ENCODE results near the gene DMPK.

DMPK gene

DNA sequence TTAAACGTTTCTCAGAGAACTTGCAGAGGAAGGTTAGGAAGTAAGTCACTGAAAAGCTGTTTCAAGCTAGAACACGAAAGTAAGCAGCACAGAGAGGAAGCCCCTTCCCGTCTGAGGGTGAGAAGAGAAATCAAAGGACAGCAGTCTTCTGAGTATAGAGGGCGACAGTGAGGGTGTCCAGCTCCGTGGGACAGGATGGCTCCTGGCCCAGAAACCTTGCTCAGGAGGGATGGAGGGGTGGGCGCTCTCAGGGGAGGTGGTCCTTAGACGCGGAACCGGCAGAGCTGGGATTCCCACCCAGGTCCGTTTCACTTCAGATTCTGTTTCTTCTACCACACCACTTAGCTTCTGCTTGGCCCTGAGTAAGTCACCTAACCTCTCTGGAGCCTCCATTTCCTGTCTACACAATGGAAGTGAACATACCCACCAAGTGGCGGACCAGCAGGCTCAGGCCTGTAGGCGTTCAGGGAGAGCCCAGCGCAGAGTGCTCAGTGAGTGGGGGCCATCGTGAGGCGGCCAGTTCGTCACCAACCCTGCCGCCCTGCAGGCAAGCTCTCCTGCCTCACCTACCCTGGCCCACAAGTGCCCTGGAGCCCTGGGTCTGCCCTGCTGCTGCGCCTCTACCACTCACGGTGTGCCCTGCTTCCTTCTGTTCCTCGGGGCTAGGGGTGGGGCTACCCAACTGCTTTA, 38.3 kb upstream of the DMPK start:
- in situ Hi-C loops (cut with MboI; ENCODE audit: low sequenced_read_pairs), result no loop called here
- Histone ChIP-seq H3K9me3 (no peaks in the 10 kb centered on the region), H3K36me3 (replicated peaks) (peaks cover 48% of the 10 kb centered on the region), H3K27me3 (ENCODE audit: low read depth) (no peaks in the 10 kb centered on the region), H3K4me3 (no peak overlapping the region), H3K4me1 (no peaks in the 10 kb centered on the region)
- DNase-seq (ENCODE audit: low spot score in 2 of 2), result no peak

DNA sequence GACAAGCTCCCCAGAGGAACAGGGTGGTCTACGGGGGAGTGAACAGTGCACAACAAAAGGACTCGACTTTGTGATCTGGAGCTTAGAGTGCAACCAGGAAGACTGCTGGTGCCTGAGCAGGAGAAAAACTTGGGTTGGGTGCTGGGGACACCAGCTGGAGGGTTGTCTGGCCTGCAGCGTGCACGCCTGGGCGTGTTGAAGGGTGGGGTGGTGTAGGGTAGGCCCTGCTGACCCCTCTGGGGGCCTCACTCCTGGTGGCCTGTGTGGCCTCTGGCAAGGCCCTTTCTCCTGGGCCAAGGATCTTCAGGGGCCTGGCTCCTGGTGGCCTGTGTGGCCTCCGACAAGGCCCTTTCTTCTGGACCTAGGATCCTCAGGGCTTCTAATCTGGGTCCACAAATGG, 37.5 kb upstream of the DMPK start:
- no peak overlapping the region for H3K4me3 ChIP-seq
- in situ Hi-C loops (cut with MboI; ENCODE audit: low sequenced_read_pairs), result no loop called here
- no peak for DNase-seq (ENCODE audit: low spot score in 2 of 2)
- no peaks in the 10 kb centered on the region for H3K9me3 ChIP-seq
- no peaks in the 10 kb centered on the region for H3K27me3 ChIP-seq (ENCODE audit: low read depth)
- peaks cover 40% of the 10 kb centered on the region for H3K36me3 ChIP-seq (replicated peaks)
- no peaks in the 10 kb centered on the region for H3K4me1 ChIP-seq

GRCh38 chr19:45817725-45818301, 35.5 kb upstream of the DMPK start:
- DNase-seq (ENCODE audit: low spot score in 2 of 2), result no peak
- peaks cover 26% of the 10 kb centered on the region for H3K36me3 ChIP-seq (replicated peaks)
- H3K27me3 ChIP-seq (ENCODE audit: low read depth), result no peaks in the 10 kb centered on the region
- H3K4me3 ChIP-seq, result no peak overlapping the region
- in situ Hi-C loops (cut with MboI; ENCODE audit: low sequenced_read_pairs), result no loop called here
- no peaks in the 10 kb centered on the region for H3K9me3 ChIP-seq
- H3K4me1 ChIP-seq, result no peaks in the 10 kb centered on the region

- peak; percentile 92 to 98 for DNase-seq (ENCODE audit: low spot score in 2 of 2)
- no peaks in the 10 kb centered on the region for H3K9me3 ChIP-seq
- in situ Hi-C loops (cut with MboI; ENCODE audit: low sequenced_read_pairs), result no loop called here
- H3K27me3 ChIP-seq (ENCODE audit: low read depth), result no peaks in the 10 kb centered on the region
- no peak overlapping the region for H3K4me3 ChIP-seq
- no peaks in the 10 kb centered on the region for H3K4me1 ChIP-seq
- H3K36me3 ChIP-seq (replicated peaks), result peaks cover 20% of the 10 kb centered on the region
Observed at GRCh38 chr19:45817010-45817724, 34.9 kb upstream of the DMPK start.

- in situ Hi-C loops (cut with MboI; ENCODE audit: low sequenced_read_pairs), result no loop called here
Observed at GRCh38 chr19:45816236-45817009, 34.1 kb upstream of the DMPK start.

GRCh38 chr19:45815481-45816216, 33.4 kb upstream of the DMPK start:
- Histone ChIP-seq H3K36me3 (replicated peaks) (peaks cover 18% of the 10 kb centered on the region), H3K4me1 (no peaks in the 10 kb centered on the region), H3K9me3 (no peaks in the 10 kb centered on the region), H3K27me3 (ENCODE audit: low read depth) (no peaks in the 10 kb centered on the region), H3K4me3 (no peak overlapping the region)
- in situ Hi-C loops (cut with MboI; ENCODE audit: low sequenced_read_pairs), result no loop called here
- DNase-seq (ENCODE audit: low spot score in 2 of 2), result no peak

More at GRCh38 chr19:45816236-45817009, 34.1 kb upstream of the DMPK start:
- DNase-seq (ENCODE audit: low spot score in 2 of 2), result no peak
- no peaks in the 10 kb centered on the region for H3K9me3 ChIP-seq
- no peaks in the 10 kb centered on the region for H3K27me3 ChIP-seq (ENCODE audit: low read depth)
- no peak overlapping the region for H3K4me3 ChIP-seq
- H3K4me1 ChIP-seq, result no peaks in the 10 kb centered on the region
- H3K36me3 ChIP-seq (replicated peaks), result peaks cover 20% of the 10 kb centered on the region

- in situ Hi-C loops (cut with MboI; ENCODE audit: low sequenced_read_pairs), result no loop called here
- H3K4me1 ChIP-seq, result no peaks in the 10 kb centered on the region
- H3K27me3 ChIP-seq (ENCODE audit: low read depth), result no peaks in the 10 kb centered on the region
- no peaks in the 10 kb centered on the region for H3K9me3 ChIP-seq
- DNase-seq (ENCODE audit: low spot score in 2 of 2), result no peak
- H3K36me3 ChIP-seq (replicated peaks), result peaks cover 11% of the 10 kb centered on the region
- no peak within 1 kb of the TSS for H3K4me3 ChIP-seq
Observed at GRCh38 chr19:45814851-45815480, 32.7 kb upstream of the DMPK start, which contains the start of gene RSPH6A. Gene RSPH6A (minus strand): TSS chr19:45815308. CDS start chr19:45815176, 132 bp downstream.

- peaks cover 6% of the 10 kb centered on the region; the same call in 1 of the 2 replicates for H3K36me3 ChIP-seq (replicated peaks)
- H3K4me3 ChIP-seq, result no peak overlapping the region
- H3K27me3 ChIP-seq (ENCODE audit: low read depth), result no peaks in the 10 kb centered on the region
- H3K9me3 ChIP-seq, result no peaks in the 10 kb centered on the region
- H3K4me1 ChIP-seq, result no peaks in the 10 kb centered on the region
- in situ Hi-C loops (cut with MboI; ENCODE audit: low sequenced_read_pairs), result no loop called here
- DNase-seq (ENCODE audit: low spot score in 2 of 2), result no peak
Observed at GRCh38 chr19:45814166-45814780, 32.0 kb upstream of the DMPK start.

DNA sequence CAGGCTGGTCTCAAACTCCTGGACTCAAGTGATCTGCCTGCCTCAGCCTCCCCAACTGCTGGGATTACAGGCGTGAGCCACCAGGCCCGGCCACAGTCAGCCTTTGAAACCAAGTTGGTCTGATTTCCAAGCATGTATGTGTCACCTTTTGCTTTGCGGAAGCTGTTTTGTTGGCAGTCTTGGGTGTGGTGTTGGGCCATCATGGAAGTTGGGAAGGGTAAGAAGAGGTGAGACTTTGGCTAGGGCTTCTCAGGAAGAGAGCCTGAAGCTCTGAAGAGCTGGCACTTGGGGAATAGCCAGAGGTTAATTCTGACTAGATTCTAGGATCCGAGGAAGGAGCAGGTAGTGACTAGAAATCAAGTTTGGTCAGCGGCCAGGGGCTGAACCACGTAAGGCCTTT, 30.0 kb upstream of the DMPK start:
- H3K9me3 ChIP-seq, result no peaks in the 10 kb centered on the region
- in situ Hi-C loops (cut with MboI; ENCODE audit: low sequenced_read_pairs), result no loop called here
- DNase-seq (ENCODE audit: low spot score in 2 of 2), result no peak
- H3K36me3 ChIP-seq (replicated peaks), result peaks cover 3% of the 10 kb centered on the region; the same call in 1 of the 2 replicates
- no peaks in the 10 kb centered on the region for H3K4me1 ChIP-seq
- no peak overlapping the region for H3K4me3 ChIP-seq
- H3K27me3 ChIP-seq (ENCODE audit: low read depth), result no peaks in the 10 kb centered on the region

DNA sequence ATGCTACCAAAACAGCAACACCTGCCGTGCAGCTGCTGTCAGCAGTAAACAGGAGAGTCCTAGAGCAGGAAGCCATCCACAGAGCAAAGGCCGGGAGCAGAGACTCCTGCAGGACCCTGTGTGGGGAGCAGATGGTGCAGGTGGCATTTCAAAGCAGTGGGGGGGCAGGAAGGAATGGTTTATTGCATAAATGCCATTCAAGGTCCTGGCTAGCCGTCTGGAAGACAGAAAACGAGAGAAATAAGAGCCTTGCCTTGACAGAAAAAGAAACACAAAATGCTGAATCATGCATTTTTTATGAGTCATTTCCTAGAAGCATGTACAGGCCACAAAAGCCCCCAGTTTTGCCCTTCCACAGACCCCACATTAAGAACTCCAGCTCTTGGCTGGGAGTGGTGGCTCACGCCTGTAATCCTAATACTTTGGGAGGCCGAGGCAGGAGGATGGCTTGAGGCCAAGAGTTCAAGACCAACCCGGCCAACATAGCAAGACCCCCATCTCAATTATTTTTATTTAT, 27.4 kb upstream of the DMPK start:
- Histone ChIP-seq H3K4me3 (no peak overlapping the region), H3K4me1 (no peaks in the 10 kb centered on the region), H3K36me3 (replicated peaks) (peaks cover 3% of the 10 kb centered on the region; the same call in 1 of the 2 replicates), H3K27me3 (ENCODE audit: low read depth) (no peaks in the 10 kb centered on the region), H3K9me3 (no peaks in the 10 kb centered on the region)
- DNase-seq (ENCODE audit: low spot score in 2 of 2), result no peak
- in situ Hi-C loops (cut with MboI; ENCODE audit: low sequenced_read_pairs), result no loop called here

GRCh38 chr19:45805719-45806118, 23.4 kb upstream of the DMPK start:
- in situ Hi-C loops (cut with MboI; ENCODE audit: low sequenced_read_pairs), result no loop called here
- Histone ChIP-seq H3K4me1 (no peaks in the 10 kb centered on the region), H3K9me3 (no peaks in the 10 kb centered on the region), H3K36me3 (replicated peaks) (no peaks in the 10 kb centered on the region), H3K27me3 (ENCODE audit: low read depth) (no peaks in the 10 kb centered on the region), H3K4me3 (no peak overlapping the region)
- DNase-seq (ENCODE audit: low spot score in 2 of 2), result no peak

DNA sequence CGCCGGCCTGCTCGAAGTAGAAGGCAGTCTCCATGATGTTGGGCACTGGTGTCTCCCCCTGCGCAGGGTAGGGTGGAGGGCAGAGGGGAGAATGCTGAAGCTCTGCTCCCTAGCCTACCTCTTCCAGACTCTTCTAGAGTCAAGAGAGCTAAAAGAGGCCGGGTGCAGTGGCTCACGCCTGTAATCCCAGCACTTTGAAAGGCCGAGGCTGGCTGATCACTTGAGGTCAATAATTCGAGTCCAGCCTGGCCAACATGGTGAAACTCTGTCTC, 22.6 kb upstream of the DMPK start:
- no peaks in the 10 kb centered on the region for H3K27me3 ChIP-seq (ENCODE audit: low read depth)
- in situ Hi-C loops (cut with MboI; ENCODE audit: low sequenced_read_pairs), result no loop called here
- H3K36me3 ChIP-seq (replicated peaks), result no peaks in the 10 kb centered on the region
- no peak for DNase-seq (ENCODE audit: low spot score in 2 of 2)
- H3K9me3 ChIP-seq, result no peaks in the 10 kb centered on the region
- no peaks in the 10 kb centered on the region for H3K4me1 ChIP-seq
- H3K4me3 ChIP-seq, result no peak overlapping the region
